Caki2 (cell line): ENCODE results near the gene RSPH10B. TPM values are rescaled to one million over a fixed set of nuclear protein-coding genes. Genes with fewer than 3 reads are reported as not detected.
"Not testable (repeated sequence)": the region's sequence is repeated elsewhere in the genome, so short reads cannot be mapped to it uniquely, and the experiment has no call there.

Experiments used
- DNase-seq: peaks from one replicate; pipeline ENCODE4 v3.0.0-alpha.2; 2015; ENCODE audit warnings: low read depth
- in situ Hi-C: cut with HindIII; loops from 2 replicates; pipeline ENCODE4 v1.10.0; 2016; ENCODE audit warnings: low sequenced_read_pairs, low pct_unique_long_range_greater_than_20kb, mixed read lengths
- total RNA-seq: library from RNA; depleted of rRNA; stranded (reverse); fragments of >200 nt; shearing (Covaris generic); gene quantifications from 2 replicates; pipeline ENCODE4 v1.2.3, GENCODE V29; 2014; ENCODE audit warnings: low replicate concordance; rRNA removed

The RSPH10B gene
- total RNA-seq: not detected in 2 replicates

GRCh38 chr7:5970347-5970911 is at the start of gene RSPH10B:
Gene RSPH10B, minus strand, starts transcription at chr7:5970689. Its CDS starts 3,573 bp downstream, at chr7:5967116.
- DNase-seq, in situ Hi-C loops: not testable (repeated sequence)

DNA sequence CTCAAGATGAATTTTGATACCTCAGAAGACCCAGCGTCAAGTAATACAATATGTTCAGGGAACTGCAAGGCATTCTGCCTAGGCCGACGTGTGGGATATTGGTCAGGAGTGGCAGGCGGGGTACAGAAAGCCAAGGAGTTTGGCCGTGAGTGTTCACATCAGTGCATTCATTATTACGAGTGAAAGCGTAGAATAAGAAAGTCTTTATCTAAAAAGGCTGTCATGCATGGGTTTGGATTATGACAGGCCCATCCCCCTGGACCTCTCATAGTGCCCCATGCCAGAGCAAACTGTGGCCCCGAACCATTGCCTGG is 46.1 kb upstream of the RSPH10B start:
- in situ Hi-C loops: no loop called here
- DNase-seq: no peak

- in situ Hi-C loops: no loop called here
- no peak for DNase-seq
These were observed 45.6 kb upstream of the RSPH10B start for GRCh38 chr7:6015917-6016652.

DNA sequence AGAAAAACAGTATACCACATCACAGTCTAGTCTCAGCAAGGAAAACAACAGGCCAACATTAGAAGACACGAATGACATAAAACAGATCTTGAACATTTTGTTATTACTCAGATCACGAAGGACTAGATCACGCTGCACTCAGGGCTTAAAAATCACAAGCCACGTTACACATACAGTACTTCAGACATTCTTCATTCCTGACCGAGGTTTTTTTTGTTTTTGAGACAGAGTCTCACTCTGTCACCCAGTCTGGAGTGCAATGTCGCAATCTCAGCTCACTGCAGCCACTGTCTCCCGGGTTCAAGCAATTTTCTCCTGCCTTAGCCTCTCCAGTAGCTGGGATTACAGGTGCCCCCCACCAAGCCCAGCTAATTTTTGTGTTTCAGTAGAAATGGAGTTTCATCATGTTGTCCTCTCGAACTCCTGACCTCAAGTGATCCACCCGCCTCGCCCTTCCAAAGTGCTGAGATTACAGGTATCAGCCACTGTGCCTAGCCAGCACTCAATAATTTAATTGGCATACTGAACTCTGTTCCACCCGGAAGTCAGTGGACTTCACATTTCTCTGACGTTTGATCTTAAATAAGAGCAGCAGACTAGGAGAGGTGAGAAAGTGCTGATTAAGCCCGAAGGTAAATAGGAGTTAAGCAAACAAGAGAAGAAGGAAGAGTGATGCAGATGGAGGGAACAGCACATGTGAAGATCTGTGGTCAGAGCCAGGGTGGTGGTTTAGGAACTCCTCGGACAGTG is 42.0 kb upstream of the RSPH10B start:
- in situ Hi-C loops: no loop called here
- no peak for DNase-seq

DNA sequence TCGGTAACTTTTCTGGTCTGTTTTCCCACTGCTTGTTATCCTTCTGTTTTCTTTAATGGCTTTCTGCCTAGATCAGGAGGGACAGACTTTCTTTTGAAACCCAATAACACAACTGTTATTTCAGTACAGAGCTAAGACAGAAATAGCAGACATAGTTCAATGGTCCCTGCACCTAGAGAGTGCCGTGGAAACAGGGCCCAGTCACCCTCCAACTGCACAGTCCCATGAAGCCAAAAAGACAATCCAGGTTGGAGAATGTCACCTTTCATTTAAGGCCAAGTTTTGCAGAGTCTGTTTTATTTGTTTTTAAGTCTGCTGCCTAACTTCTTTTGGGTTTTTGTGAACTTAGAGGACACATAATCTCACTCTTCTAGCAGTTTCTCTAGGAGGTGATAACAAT is 41.1 kb upstream of the RSPH10B start:
- no peak for DNase-seq
- in situ Hi-C loops: no loop called here

GRCh38 chr7:6010370-6010769 is 39.9 kb upstream of the RSPH10B start:
- DNase-seq: not testable (repeated sequence)

GRCh38 chr7:6008668-6009611 is 38.5 kb upstream of the RSPH10B start, which contains the start of the genes AIMP2 and PMS2:
Gene AIMP2, plus strand, starts transcription at chr7:6009272. Its CDS starts 92 bp downstream, at chr7:6009364.
Gene PMS2, minus strand, starts transcription at chr7:6009049. Its CDS starts 30 bp downstream, at chr7:6009019.
- in situ Hi-C loops: no loop called here
- DNase-seq: peak; percentile 100

More at GRCh38 chr7:6010370-6010769, 39.9 kb upstream of the RSPH10B start:
- in situ Hi-C loops: not testable (repeated sequence)

DNA sequence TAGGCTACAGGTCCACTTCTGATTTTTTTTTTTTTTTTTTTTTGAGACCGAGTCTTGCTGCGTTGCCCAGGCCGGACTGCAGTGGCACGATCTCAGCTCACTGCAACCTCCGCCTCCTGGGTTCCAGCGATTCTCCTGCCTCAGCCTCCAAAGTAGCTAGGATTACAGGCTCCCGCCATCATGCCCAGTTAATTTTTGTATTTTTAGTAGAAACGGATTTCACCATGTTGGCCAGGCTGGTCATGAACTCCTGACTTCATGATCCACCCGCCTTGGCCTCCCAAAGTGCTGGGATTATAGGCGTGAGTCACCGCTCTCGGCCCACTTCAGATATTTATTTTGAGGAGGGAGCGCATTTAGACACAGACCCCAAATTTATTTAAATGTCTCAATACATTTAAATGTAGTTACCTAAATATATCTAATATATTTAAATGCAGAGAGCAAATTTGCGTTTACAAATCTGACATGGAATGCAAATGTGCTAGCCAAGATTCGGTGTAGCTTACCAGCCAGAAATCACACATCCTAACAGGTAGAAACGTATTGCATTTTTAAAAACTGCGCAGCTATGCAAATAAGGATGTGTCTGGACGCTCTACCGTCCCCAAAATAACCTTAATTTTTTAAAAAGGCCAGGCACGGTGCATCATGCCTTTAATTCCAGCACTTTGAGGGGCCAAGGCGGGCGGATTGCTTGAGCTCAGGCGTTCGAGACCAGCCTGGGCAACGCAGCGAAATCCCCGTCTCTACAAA is 37.5 kb upstream of the RSPH10B start:
- in situ Hi-C loops, DNase-seq: not testable (repeated sequence)

DNA sequence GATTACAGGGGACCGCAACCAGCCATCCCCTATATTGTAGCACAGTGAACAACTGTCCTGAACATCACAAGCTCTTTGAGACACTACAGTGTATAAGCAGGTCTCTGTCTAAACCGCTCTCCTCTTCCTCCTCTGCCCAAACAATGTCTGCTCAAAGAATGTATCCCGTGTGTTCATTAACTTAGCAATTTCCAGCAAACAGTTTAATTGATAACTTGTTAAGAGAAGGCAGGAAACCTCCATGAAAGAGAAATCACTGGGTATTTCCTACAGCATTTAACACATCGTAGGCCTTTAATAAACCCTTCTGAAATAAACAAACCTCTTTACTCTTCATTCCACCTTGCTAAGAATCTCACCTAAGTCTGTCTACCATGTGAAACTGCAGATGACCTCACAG is 36.9 kb upstream of the RSPH10B start:
- in situ Hi-C loops: no loop called here
- DNase-seq: no peak

- in situ Hi-C loops: no loop called here
- peak; percentile 85 for DNase-seq
These were observed 26.8 kb upstream of the RSPH10B start for GRCh38 chr7:5997210-5997808.

DNA sequence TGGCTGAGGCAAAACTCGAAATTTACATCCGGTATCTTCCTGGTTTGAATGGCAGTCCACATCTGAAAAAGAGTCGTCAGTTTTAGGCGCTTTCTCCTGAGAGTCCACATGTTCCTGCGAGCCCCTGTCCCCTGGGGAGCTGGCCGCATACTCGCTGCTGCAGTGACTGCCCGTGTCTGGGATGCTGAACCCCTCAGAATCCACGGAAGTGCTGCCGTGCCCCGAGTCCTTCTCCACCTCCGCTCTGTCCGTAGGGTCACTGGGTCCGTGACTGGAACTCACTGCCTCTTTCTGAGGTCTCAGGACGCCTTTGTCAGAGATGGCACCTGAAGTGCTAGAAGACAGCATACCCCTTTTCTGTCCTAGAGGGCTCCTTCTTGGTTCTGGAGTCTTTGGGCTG is 16.6 kb upstream of the RSPH10B start:
- DNase-seq, in situ Hi-C loops: not testable (repeated sequence)

- not testable (repeated sequence) for DNase-seq
These were observed 9.3 kb upstream of the RSPH10B start for GRCh38 chr7:5979680-5980314.

DNA sequence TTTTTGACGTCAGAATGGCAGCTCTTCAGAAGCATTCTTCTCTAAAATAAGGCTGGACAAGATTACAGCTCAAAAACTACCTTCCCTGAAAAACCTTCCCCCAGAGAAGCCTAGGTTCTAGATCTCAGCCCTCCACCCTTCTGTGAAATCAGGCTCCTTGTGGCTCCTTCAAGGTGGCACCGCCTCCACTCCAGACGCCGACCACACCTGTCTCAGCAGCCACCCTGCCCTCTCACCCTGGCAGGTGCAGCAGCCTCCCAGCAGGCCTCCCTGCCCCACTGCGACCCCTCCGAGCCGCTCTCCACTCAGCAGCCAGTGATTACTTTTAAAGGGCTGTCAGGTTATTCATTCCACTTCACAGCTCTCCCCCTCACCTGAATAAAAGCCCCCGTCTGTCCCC is 3.1 kb upstream of the RSPH10B start:
- DNase-seq, in situ Hi-C loops: not testable (repeated sequence)

More at GRCh38 chr7:5979680-5980314, 9.3 kb upstream of the RSPH10B start:
- in situ Hi-C loops: not testable (repeated sequence)

DNA sequence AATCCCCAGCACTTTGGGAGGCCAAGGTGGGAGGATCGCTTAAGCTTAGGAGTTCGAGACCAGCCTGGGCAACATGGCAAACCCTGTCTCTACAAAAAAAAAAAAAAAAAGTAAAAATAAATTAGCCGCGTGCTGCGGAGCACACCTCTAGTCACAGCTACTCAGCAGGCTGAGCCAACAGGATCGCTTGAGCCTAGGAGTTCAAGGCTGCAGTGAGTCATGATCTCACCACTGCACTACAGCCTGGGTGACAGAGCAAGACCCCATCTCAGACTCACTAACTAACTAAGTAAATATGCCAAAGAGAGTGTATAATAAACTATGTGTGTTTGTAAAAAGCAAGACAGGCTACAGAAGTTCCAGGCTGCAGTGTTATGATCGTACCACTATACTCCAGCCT is 6.7 kb downstream of the RSPH10B start:
- in situ Hi-C loops, DNase-seq: not testable (repeated sequence)

DNA sequence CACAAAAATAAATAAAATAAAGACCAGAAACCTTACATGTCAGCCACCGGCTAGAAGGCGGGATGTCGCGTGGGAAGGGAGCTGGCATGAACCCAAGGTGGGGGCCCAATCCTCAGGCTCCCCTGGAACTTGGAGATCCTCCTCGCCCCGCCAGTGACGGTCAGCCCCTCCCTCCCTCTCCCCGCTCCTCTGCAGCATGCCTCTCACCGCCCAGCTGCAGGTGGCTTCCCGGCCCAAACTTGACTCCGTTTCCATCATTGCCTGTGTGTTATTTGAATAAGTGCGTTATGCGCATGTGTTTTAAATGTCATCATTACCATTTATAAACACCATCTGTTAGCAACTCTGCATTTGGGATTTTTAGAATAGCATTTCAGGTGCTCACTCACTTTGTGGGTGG is 7.3 kb downstream of the RSPH10B start:
- in situ Hi-C loops, DNase-seq: not testable (repeated sequence)

GRCh38 chr7:5934945-5935450 is 35.5 kb downstream of the RSPH10B start:
- in situ Hi-C loops, DNase-seq: not testable (repeated sequence)
